Vagina (tissue), 2 donors: ENCODE measurements around the gene ZFYVE26.

Source experiments
- POLR2A ChIP-seq, 2 donors: fragments of 450-650 bp; IDR thresholded peaks; one replicate each; pipeline ENCODE4 v1.6.1; 2017; ENCODE audit warnings: antibody characterized with exemption in 2 of 2, mild to moderate bottlenecking in 2 of 2, moderate library complexity in 2 of 2
- POLR2AphosphoS5 ChIP-seq, 2 donors: sonication (generic); formaldehyde crosslinking; IDR thresholded peaks; one replicate each; pipeline ENCODE4 v1.9.0; 2017; ENCODE audit warnings: antibody characterized with exemption in 2 of 2, mild to moderate bottlenecking in 2 of 2, low read depth in 1 of 2; ENCODE audit not compliant: insufficient read depth in 1 of 2
- TF ChIP-seq, protein P1 (sequence below), 3 experiments: fragments of 450-650 bp in 2 of 3; fragments of 200-600 bp in 1 of 3; sonication (generic) in 1 of 3; IDR thresholded peaks; one replicate each; pipeline ENCODE4 v1.5.1; 2017 to 2019; ENCODE audit warnings: antibody characterized with exemption in 3 of 3, mild to moderate bottlenecking in 2 of 3, moderate library complexity in 2 of 3

GRCh38 chr14:67727361-67727760 is 89.0 kb downstream of the ZFYVE26 start:
- no peak for TF ChIP-seq POLR2AphosphoS5 (IDR thresholded peaks at IDR 0.05; ENCODE audit: insufficient read depth in 1 of 2, low read depth in 1 of 2)
- TF ChIP-seq, protein P1, sequence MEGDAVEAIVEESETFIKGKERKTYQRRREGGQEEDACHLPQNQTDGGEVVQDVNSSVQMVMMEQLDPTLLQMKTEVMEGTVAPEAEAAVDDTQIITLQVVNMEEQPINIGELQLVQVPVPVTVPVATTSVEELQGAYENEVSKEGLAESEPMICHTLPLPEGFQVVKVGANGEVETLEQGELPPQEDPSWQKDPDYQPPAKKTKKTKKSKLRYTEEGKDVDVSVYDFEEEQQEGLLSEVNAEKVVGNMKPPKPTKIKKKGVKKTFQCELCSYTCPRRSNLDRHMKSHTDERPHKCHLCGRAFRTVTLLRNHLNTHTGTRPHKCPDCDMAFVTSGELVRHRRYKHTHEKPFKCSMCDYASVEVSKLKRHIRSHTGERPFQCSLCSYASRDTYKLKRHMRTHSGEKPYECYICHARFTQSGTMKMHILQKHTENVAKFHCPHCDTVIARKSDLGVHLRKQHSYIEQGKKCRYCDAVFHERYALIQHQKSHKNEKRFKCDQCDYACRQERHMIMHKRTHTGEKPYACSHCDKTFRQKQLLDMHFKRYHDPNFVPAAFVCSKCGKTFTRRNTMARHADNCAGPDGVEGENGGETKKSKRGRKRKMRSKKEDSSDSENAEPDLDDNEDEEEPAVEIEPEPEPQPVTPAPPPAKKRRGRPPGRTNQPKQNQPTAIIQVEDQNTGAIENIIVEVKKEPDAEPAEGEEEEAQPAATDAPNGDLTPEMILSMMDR (IDR thresholded peaks at IDR 0.05) = no peak
- no peak for TF ChIP-seq POLR2A (IDR thresholded peaks at IDR 0.05)
